Fibroblast of skin of right quadriceps (primary cell): ENCODE data around the gene OPCML.
A peak's percentile ranks its signal among the peaks of the same experiment; 100 is the strongest.

ENCODE experiments used
- DNase-seq: peaks from one replicate; pipeline ENCODE4 v3.0.0-alpha.2; 2013

The OPCML gene

GRCh38 chr11:133224271-133224670 lies 308.0 kb downstream of the OPCML start:
- DNase-seq = no peak

- no peak for DNase-seq
These were observed 309.6 kb downstream of the OPCML start for GRCh38 chr11:133222425-133223330.

GRCh38 chr11:133219543-133219942 lies 312.8 kb downstream of the OPCML start:
- DNase-seq = no peak

DNA sequence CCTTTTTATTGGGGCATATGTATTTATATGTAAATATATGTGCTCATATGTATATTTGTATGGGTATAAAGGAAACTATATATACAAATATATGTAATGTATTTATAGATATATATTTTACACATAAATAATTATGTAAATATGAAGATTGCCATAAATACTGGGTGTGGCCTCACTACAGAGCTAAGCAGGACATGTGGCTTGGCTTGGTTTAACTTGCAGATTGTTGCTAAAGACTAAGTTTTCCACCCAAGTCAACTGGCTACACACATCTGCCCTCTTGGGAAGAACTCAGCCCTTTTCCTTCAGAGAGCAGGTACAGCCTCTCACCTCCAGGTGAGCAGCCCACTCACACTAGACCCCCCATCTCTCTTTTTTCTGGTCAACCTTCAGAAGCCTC lies 315.5 kb downstream of the OPCML start:
- no peak for DNase-seq

DNA sequence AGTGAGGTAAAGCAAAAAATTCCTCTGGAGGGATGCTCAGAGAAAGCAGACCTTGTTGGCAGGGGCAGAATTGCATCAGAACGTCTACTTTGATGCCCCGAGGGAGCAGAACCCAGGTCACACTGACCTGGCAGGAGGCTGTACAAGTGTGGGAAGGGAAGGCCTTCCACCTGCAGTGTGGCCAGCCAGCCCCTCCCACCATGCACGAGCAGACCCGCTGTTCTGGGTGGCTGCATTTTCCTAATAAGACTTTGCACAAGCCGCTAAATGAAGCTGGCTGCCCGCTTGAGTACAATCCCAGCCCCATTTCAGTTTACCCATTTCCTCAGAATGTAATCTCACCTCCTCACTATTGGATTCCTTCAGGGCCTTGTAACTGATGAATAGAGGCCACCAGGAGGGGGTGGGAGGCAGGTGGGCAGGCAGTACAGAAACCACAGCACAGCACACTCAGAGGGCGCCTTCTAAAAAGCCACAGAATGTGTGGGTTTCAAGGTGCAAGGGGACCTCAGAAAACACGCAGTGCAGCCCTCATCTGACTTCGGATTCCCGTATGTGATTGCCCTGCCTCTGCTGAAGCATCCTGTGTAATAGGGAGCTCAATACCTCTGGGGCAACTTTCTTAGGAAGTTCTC lies 316.6 kb downstream of the OPCML start:
- DNase-seq = no peak

DNA sequence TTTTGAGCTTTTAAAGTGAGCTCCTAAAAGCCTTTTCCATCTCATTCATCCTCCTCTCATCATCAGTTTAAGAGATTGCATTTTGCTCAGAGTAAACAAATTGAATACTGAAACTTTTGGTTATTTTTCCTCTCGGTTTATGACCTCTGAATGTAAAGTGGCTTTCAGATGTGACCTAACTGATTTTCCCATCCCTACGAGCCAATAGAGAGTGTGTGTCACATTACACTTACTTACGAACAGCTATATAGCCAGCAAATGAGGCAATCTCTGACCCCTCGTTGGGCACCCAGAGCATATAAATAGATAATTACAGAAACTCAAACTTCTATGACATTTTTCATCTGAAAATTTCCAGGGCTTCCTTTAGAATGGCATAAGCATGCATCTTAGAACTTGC lies 317.7 kb downstream of the OPCML start:
- DNase-seq = no peak

DNA sequence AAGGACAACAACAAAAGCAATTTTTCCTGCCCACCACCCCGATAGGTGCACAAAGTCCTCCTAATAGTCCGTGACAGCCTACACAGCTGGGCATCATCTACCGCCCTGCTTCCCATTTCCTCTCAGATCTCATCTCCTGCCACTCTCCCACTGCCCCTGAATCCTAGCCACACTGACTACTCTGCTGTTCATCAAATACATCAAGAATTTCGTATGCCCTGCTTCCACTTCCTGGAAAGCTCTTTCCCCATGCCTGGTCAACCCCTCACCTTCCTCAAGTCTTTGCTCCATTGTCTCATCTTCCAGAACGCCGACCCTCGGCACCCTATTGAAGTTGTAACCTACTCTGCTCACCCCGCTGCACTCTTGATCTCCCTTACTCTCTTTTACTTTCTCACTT lies 320.1 kb downstream of the OPCML start:
- no peak for DNase-seq

DNA sequence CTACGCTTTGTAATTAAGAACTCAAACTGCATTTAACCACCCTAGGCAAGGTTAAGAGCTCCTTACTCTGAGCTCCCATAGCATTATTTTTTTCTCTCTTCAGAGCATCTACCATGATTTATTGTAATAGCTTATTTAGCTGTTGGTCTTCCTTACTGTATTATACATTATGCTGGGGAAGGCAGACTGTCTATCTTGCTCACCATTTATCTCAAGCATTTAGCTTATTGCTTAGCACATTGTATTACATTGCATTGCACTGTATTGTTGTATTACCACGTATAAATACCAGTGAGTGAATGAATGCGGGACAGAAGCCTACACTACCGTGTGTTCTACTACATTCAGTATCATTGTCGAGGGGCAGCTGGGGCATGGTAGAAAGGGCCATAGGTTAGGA lies 324.3 kb downstream of the OPCML start:
- no peak for DNase-seq

DNA sequence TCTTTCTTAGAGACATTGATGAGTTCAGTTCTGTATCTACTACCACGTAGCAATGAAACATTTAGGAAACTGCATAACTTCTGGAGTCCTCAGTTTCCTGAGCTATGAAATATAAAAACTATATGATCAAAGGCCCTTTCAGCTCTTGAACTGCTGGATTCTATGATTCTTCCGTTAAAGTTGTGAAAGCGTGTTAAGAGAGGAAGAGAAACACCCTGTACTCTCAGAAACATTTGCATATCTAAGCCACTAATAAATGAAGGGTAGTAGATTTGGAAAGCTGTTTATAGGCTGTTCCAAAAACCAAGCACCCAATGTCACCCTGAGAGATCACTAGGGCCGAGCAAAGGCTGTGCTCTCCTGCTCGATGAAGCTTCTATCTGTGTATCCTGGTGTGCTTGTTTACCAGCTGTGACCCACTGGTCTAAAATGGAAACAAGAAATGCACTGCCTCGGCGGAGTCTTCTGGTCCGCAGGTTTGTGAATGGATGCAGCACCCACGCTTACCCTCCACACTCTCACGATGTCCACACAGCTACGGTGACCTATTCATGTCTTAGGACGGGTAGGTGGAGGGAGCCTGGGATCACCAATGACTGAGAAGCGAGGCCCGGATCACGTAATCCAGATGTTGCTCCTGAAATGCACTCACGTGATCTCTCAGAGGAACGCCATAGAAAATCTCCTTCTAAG lies 325.8 kb downstream of the OPCML start:
- no peak for DNase-seq

GRCh38 chr11:133204158-133204557 lies 328.1 kb downstream of the OPCML start:
- DNase-seq = no peak

GRCh38 chr11:133202816-133203215 lies 329.5 kb downstream of the OPCML start:
- DNase-seq = no peak

DNA sequence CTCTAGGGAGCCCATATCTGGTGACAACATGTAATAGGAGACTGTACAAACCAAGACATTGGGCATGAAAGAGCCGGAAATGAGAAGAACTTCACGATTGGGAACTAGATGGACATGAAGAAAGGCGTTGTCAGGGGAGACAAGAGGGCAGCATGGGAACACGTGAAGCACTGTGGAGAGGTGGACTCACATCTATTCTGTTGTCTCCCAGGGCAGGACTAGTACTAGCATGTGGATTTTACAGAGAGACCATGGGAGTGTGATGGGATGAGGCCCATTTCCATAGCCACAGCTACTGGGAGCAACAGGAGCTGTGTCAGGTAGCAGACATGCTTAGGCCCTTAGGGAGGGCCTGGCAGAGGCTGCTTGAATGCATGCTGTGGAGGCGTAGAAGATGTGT lies 333.9 kb downstream of the OPCML start:
- DNase-seq = no peak

DNA sequence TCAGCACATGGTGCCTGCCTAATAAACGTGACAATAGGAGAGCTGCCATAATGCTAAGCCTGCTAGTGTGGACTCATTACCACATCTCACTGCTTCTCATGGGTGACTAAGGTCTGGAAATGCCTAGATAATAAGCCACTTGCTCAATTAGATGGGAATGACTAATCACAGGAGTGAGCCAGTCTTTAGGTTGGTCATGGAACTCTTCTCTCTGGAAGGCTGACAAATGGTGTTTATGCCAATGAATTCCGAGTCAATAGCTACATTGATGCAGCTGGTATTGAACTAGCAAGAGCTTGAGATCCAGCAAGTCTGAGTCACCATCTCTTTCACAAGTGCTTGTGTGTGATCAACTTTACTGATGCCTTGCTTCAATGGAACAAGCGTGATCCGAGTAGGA lies 334.9 kb downstream of the OPCML start:
- DNase-seq = peak; percentile 3

- DNase-seq = no peak
These were observed 340.4 kb downstream of the OPCML start for GRCh38 chr11:133191931-133192330.

- DNase-seq = no peak
These were observed 350.6 kb downstream of the OPCML start for GRCh38 chr11:133181667-133182066.

- DNase-seq = no peak
These were observed 351.2 kb downstream of the OPCML start for GRCh38 chr11:133181066-133181465.

DNA sequence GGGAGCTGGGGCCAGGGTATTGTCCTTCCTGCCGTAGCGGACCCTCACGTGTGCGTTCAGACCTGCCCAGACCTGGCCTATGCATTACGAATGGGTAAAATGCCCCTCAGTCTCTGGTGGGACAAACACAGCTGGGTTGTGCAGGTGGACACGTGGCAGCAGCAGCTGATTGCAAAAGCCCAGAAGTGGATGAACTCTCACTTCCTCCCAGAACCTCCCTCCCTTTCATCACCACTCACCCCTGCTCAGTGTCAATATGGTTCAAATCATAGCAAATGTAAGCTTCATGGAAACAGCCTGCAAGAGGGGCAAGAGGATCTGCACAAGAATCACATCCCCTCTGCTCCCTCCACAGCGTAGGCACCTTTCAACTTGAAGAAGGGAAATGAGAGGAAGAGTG lies 352.1 kb downstream of the OPCML start:
- DNase-seq = no peak

DNA sequence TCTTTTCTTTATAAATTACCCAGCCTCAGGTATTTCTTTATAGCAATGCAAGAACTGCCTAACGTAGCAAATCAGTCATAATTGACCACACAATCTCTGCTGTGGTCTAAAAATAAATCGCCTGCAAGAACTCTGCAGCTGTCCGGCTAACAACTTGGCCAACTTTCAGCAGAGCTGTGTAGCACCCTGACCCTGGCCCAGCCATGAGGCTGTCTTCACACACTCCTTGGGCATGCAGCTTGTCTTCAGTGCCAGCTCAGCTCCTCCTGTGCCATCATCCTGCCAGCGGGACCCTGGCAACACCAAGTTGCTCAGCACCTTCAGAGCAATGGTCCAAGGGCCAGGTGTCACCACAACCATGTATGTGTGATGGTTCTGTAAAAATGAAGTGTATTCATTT lies 355.6 kb downstream of the OPCML start:
- DNase-seq = no peak

DNA sequence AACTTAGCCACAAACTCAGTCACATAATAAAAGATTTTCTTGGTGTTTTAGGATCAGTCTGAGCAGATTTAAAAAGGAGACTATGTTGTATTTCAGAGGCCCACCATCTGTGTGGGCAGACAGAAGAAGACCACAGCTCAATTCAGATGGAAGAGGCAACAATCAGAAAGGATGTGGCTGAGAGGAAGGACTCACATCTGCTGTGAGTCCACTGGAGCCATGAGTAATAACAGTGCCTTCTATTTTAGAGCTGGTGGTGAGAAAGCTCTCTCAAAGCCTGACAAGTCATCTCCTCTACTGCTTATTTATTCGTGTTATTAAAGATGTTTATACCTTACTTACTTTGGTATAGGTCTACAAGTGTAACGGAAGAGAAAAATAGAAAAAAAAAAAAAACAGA lies 357.2 kb downstream of the OPCML start:
- no peak for DNase-seq

DNA sequence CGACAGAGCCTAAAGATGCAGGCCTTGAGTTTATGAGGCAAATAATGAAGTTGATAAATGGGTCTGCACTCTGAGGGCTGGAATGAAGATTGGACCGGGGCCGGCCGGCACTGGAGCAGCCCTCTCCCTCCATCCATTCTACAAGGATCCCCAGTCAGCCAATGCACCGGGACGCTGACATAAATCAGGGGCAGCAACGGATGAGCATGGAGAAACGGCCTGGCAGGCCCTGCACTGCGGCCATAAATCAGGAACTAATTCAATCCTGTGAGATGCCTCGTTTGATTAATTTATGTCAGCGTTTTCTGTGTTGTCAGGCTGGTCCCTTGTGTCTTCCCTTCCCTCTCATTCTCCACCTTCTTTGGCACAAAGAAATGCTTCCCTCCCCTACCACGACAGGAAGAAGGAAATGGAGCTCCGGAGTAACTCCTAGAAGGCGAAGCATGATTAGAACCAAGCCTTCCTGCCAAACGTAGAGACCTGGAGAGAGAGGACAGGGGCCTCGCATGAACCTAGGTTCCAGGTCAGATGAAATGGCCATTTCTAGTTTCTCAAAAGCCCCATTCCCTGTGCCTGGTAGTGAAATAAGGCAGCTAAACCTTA lies 358.4 kb downstream of the OPCML start:
- DNase-seq = no peak

DNA sequence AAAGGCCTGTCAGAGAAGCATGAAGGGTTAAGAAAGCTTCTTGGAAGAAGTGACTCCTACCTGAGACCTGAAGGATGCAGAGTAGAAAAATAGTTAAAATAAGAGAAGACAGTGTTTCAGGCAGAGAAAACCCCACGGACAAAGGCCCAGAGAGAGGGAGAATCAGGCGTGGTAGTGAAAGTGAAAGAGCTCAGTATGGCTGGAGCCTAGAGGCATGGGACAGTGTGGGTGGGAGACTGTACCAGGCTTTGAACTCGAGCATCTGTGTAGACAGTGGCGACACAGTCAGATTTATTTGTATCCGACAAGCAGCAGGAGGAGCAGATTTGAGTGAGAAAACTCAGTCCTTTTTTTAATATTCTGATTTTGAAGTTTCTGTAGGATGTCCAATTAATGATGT lies 360.0 kb downstream of the OPCML start:
- no peak for DNase-seq

- DNase-seq = no peak
These were observed 360.9 kb downstream of the OPCML start for GRCh38 chr11:133171374-133171773.

DNA sequence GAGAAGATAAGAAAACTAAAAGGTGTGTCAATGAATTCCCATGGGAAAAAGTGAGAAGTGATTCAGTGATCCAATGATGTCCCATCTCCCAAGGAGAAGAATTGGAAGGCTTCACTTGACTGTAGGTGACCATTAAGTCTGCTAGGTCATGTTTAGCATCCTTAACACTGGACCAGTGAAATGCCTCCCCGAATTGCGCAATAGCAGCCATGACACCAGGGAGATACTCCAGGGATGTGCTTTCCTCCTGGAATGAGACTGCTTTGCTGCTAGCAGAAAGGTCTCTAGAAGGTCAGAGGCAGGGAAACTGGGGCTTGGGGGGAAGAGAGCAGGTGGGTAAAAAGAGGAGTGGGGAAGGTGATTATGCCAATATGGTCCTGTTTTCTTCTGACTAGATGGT lies 364.3 kb downstream of the OPCML start:
- no peak for DNase-seq

DNA sequence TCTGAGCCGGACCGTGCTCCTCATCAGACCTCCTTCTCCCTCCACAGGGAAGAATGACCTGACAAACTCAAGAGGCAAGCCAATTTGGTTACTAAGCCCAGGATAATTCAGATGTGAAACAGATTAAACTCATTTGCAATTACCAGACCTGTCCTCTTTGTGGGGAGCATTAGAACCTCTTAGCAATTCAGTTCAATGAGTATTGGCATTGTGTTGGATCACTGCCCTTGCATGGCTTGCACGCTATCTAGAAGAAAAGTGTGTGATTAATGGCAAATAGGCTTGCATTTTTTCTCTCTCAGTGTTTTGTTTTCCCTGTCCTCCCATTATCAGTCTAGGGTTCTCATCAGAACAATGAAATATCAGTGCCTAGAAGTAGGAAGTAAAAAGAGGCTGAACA lies 365.6 kb downstream of the OPCML start:
- no peak for DNase-seq
